ENCODE data around the gene GIN1.

DNA sequence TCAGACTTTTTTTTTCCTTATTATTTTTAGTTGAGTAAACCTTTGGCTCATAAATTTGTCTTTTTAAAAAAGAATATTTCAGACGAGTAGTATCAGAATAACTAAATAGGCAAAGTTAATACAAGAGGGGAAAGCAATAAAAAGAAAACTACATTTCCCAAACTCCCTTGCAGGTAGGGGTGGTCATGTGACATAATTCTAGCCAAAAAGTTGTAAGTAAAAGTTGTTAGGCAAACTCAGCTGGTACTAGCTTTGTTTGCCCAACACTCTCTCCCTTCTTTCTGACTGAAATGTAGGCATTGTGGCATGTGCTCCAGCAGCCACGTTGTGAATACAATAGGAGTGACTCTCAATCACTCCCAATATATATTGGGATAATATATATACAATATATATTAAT is 20.9 kb downstream of the GIN1 start:
- TF ChIP-seq, protein P1, sequence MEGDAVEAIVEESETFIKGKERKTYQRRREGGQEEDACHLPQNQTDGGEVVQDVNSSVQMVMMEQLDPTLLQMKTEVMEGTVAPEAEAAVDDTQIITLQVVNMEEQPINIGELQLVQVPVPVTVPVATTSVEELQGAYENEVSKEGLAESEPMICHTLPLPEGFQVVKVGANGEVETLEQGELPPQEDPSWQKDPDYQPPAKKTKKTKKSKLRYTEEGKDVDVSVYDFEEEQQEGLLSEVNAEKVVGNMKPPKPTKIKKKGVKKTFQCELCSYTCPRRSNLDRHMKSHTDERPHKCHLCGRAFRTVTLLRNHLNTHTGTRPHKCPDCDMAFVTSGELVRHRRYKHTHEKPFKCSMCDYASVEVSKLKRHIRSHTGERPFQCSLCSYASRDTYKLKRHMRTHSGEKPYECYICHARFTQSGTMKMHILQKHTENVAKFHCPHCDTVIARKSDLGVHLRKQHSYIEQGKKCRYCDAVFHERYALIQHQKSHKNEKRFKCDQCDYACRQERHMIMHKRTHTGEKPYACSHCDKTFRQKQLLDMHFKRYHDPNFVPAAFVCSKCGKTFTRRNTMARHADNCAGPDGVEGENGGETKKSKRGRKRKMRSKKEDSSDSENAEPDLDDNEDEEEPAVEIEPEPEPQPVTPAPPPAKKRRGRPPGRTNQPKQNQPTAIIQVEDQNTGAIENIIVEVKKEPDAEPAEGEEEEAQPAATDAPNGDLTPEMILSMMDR (IDR thresholded peaks at IDR 0.05): no peak
- TF ChIP-seq ETV6 (CRISPR knock-in tag; IDR thresholded peaks at IDR 0.05) (no peak), ZNF423 (CRISPR knock-in tag; IDR thresholded peaks at IDR 0.05) (no peak), ATF1 (CRISPR knock-in tag; IDR thresholded peaks at IDR 0.05) (no peak)
